Activated CD8-positive, alpha-beta memory T cell treated with anti-CD3 and anti-CD28 coated beads, Interleukin-2, amount 50 U/mL, for 24 hours (primary cell): ENCODE measurements around the gene ATG101.

ENCODE experiments used
- DNase-seq: peaks from one replicate; pipeline ENCODE4 v3.0.0-alpha.2; 2020; ENCODE audit errors: extremely low read depth

The ATG101 gene

DNA sequence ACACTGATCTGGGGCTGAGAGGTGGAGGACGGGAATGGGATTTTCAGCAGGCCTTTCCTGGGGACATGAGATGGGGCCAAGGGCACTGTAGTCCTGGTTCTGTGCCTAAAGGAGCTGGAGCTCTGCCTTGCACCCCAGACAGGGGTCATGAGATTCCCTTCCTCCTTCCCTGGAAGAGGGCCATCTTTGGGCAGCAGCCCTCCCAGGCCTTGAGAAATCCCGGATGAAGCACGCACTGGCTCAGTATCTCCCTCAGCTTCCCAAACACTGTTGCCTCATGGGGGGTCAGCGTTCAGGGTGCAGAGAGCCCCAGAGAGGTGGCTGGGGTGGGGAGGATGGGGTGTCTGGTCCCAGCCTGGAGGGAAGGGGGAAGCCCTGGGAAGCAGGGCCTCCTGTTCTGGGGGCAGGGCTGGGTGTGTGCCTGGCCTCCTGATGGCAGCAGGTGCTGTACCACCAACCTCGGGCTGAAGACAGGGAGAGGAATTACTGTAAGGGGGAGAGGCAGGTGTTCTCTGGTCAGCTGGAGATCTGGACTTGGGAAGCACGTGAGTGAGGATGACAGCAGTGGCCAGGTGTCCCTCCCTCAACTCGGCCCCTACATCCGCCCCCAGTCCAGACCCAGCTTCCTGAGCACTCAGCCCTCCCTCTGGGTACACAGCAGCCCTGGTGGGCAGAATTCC is 26.9 kb upstream of the ATG101 start:
- DNase-seq: no peak

DNA sequence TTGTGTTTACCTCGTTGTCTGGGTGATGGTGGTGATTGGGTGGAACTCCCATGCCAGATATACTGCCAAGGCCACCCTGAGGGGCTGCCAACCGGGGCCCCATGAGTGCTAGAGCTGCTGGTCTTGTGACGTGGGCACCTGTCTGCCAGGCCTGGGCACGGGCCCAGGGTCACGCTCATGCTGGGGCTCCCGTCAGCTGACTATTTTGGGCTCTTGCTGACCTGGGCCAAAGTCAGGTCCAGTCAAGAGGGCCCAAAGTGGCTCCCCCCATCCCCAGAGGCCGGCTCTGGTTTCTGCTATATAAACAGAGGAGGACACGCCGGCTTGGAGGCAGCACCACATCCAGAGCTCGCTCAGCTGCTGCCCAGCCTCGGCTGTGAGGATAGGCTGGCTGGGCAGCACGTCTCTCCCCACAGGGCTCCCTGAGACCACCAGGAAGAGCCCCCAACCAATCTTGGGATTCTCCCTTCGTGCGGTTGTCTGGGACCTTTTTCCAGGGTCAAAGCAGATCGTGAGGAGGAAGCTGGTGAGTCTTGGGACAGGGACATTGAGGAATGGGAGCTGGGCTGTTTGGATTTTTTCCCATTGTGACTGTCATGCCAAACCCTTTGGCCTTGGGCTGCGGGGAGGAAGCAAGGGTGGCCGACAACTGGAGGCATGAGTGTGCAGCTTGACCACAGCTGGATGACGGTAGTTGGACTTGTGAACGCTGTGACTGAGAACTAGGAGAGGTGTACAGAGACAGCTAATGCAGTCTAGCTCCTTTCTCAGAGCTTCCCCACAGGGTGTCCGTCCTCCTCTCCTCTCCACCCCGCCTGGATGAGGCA is 26.2 kb upstream of the ATG101 start:
- no peak for DNase-seq

DNA sequence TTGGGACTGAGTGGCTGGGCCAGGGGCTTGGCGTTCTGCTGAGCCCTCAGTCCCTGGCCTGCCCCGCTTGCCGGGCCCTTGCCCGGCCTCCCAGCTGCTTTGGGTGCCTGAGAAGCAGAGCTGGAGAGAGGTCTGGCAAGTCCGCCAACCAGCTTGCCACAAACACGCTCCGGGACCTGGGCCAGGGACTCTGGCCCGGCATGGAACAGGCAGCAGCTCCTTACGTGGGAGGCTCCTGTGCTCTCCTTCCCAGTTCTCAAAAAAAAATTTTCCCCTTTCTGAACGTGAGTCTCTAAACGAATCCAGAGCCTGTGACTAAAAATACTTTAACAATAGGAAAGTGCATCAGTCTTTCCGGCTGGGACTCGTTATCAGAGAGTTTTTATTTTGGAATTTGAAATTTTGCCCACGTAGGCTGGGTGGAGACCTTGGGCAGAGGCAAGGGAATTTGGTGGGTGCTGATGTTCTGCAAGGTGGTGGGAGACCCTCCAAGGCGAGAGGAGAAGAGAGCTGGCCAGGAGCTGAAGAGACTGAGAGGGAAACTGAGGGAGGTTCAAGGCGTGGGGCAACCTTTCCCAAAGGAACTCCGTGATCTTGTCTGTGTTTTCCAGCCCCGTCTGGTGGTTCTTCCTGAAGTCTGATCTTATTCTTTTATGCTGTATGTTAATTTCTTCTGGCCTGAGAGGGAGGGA is 25.3 kb upstream of the ATG101 start:
- DNase-seq: no peak

DNA sequence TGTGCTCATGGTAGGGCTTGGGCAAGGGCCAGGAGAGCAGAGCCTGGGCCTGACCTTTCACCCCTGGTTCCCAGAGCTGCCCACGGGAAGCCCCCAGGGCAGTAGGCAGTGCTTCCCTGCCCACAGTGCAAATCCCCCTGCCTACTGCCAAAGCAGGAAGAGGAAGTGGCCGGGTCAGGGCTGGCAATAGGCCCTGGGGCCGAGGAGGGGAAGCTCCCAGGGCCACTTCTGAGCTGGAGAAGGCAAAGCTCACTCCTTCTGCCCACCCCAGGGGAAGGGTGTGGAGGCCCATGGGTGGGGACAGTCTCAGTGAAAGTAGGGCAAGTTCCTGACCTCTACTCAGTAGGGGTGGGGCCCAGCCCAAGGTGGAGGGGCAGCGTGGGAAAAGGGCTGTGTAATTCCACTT is 24.0 kb upstream of the ATG101 start:
- no peak for DNase-seq

DNA sequence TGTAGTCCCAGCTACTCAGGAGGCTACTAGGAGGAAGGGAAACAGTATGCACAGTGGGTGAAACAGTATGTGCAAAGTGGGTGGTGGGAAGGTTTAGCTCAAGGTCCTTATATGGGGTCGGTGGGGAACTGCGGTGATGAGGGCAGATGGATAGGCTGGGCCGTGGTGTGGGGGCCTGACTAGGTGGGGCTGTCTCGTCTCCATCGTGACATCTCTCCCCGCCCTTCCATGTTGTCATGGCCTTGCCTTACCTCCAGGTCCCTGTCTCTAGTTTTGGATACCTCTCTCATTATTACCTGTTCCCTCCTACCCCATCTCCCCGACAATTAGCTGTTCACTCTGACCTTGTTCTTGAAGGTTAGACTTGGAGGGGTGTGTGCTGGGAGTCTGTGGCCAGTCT is 22.9 kb upstream of the ATG101 start:
- no peak for DNase-seq

GRCh38 chr12:52049286-52049685 is 20.5 kb upstream of the ATG101 start:
- DNase-seq: no peak

- no peak for DNase-seq
Observed at GRCh38 chr12:52049688-52050087, 20.1 kb upstream of the ATG101 start.

DNA sequence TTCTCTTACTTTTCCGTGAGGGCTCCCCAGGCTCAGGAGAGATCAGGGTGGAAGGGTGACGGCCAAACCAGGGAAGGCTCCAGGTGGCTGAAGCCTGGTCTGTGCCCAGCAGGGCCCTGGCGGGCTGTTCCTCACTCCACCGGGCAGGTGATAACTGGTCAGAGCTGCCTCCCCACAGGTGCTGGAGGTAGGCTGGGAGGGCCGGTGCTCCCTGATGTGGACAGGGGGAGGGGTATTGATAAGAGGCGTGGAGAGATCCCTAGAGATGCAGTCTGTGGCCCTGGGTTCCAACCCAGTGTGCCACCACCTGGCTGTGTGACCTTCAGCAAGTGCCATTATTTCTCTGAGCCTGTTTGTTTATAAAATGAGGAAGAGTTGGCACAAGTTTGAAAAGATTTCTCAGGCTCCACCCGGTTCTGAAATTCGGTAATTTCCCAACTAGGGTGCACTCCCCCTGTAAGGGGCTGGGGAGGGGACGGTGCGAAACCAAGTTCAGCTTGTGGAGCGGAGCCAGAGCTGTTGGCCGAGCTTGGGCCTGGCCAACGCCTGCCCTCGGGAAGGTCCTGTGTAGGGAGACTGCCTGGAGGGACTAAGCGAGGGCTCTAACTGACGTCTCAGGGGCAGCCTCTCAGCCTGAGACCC is 19.5 kb upstream of the ATG101 start:
- no peak for DNase-seq

GRCh38 chr12:52050758-52051541 is 18.8 kb upstream of the ATG101 start, which contains the start of gene NR4A1:
TSS of gene NR4A1 (plus strand) at chr12:52051442. CDS start at chr12:52054329, 2,887 bp downstream.
- DNase-seq: peak; percentile 91

DNA sequence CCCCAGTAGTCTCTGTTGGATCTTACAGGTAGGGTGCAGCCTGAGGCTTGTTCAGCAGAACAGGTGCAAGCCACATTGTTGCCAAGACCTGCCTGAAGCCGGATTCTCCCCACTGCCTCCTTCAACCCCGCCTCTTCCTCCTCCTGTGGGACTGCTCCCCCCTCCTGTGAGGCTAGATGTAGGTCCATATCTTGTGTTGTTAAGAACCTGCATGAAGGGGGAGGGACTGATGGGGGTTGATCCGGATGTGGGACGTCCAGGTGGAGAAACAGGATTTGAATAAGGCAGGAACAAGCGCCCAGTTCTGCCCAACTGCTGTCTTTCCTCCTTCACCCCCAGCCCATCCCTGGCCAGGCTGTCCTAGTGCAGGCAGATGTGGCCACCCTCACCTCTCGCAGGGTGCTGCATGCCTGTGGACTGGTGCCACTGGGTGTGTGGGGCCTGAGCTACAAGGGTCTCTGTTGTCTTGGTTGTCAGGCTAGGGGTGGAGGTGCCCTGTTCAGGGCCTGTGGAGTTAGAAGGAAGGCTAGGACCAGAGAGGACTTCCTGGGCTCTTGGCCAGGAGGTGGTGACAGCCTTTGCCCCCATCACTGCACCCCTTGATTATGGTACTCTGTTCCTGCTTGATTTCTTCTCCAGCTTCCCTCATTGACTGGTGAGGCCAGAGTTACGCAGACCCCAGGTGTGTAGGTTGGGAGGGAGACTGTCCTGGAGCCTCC is 17.2 kb upstream of the ATG101 start:
- no peak for DNase-seq

DNA sequence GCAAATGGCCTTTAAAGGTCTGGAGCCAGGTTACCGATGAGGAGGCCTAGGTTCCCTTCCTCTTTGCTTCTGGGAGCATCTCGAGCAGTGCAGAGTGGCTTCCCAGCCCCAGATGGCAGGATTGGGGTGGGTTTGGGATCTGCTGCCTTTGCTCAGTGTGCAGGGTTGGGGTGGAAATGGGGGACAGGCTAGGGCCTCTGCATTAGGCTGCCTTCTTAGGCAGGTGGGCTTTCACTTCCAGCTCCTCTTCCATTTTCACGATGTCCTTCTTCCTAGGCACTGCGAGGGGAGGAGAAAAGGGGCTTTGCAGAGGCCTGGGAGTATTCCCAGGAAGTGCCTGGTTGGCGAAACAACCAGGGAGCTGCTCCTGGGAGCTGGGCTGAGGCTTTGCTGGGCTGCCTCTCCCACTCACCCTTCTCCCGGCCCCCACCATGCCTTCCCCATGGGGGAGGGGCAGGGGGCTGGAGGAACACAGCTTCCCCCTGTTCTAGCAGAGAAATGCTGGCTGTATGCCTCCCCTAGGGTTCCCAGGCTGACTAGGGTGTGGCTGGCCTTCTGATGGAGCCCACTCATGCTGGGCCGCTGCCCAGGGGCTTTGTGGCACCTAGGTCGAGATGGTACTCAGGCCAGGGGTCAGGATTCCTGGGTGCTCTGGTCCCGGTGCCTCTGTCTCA is 16.1 kb upstream of the ATG101 start:
- no peak for DNase-seq

DNA sequence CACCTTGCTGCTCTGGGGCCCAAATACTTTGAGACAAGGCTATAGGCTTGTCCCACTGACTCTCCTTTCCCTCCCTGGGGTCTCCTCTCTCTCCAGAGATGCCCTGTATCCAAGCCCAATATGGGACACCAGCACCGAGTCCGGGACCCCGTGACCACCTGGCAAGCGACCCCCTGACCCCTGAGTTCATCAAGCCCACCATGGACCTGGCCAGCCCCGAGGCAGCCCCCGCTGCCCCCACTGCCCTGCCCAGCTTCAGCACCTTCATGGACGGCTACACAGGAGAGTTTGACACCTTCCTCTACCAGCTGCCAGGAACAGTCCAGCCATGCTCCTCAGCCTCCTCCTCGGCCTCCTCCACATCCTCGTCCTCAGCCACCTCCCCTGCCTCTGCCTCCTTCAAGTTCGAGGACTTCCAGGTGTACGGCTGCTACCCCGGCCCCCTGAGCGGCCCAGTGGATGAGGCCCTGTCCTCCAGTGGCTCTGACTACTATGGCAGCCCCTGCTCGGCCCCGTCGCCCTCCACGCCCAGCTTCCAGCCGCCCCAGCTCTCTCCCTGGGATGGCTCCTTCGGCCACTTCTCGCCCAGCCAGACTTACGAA is 15.4 kb upstream of the ATG101 start:
- DNase-seq: no peak

- no peak for DNase-seq
Observed at GRCh38 chr12:52054833-52055730, 14.7 kb upstream of the ATG101 start.

GRCh38 chr12:52055731-52056711 is 13.8 kb upstream of the ATG101 start:
- no peak for DNase-seq

GRCh38 chr12:52056801-52057637 is 12.8 kb upstream of the ATG101 start:
- DNase-seq: no peak
